CD4-positive, alpha-beta memory T cell (primary cell): Measurements from ENCODE around the gene ZNF620. TPM values are rescaled to one million over a fixed set of nuclear protein-coding genes. Genes with fewer than 3 reads are reported as not detected.

Experiments
- CTCF ChIA-PET: fragments of 350-600 bp; sonication (Branson Sonifier 250); formaldehyde crosslinking; loops from one replicate; lab custom pipeline; 2021; ENCODE audit warnings: inconsistent platforms; ENCODE audit not compliant: partially characterized antibody; lab: Charles Lee
- POLR2A ChIA-PET: fragments of 350-600 bp; sonication (Branson Sonifier 250); formaldehyde crosslinking; loops from one replicate; lab custom pipeline; 2021; ENCODE audit not compliant: partially characterized antibody; lab: Charles Lee
- DNase-seq, 5 donors: peaks; one replicate each; pipeline versions ENCODE4 v3.0.0 to v3.0.0-alpha.2; 2020 to 2022; ENCODE audit warnings: mixed read lengths in 1 of 5
- H3K27ac ChIP-seq: one replicate; pipeline ENCODE4 v1.7.0; 2013; ENCODE audit warnings: low read depth, low read length
- H3K27me3 ChIP-seq: 2 replicates; pipeline ENCODE4 v1.7.0; 2013; ENCODE audit warnings: mild to moderate bottlenecking, low read length, moderate library complexity; ENCODE audit not compliant: insufficient read depth
- H3K36me3 ChIP-seq: 2 replicates; pipeline ENCODE4 v1.7.0; 2013; ENCODE audit warnings: mild to moderate bottlenecking, low read length, moderate library complexity; ENCODE audit not compliant: insufficient read depth
- H3K4me1 ChIP-seq: 2 replicates; pipeline ENCODE4 v1.7.0; 2013; ENCODE audit warnings: mild to moderate bottlenecking, low read length, moderate library complexity; ENCODE audit not compliant: insufficient read depth
- H3K4me3 ChIP-seq, 2 donors: one replicate each; pipeline ENCODE4 v1.7.0; 2013; ENCODE audit warnings: low read length in 2 of 2, mild to moderate bottlenecking in 1 of 2
- H3K9me3 ChIP-seq, 2 donors: one replicate each; pipeline ENCODE4 v1.7.0; 2013; ENCODE audit warnings: low read length in 2 of 2, control low read depth in 1 of 2; ENCODE audit not compliant: control insufficient read depth in 1 of 2
- H3K27ac Mint-ChIP-seq, 7 donors: one replicate each; pipeline ENCODE4 v1.8.0; 2020 to 2021; ENCODE audit warnings: mixed read lengths in 7 of 7, mild to moderate bottlenecking in 6 of 7, inconsistent platforms in 3 of 7, moderate library complexity in 3 of 7
- H3K27me3 Mint-ChIP-seq, 2 donors: one replicate each; pipeline ENCODE4 v1.8.0; 2020 to 2021; ENCODE audit warnings: mixed read lengths in 2 of 2
- H3K36me3 Mint-ChIP-seq, 2 donors: one replicate each; pipeline ENCODE4 v1.8.0; 2020 to 2021; ENCODE audit warnings: mixed read lengths in 2 of 2, inconsistent platforms in 1 of 2, mild to moderate bottlenecking in 1 of 2
- H3K4me1 Mint-ChIP-seq, 4 donors: one replicate each; pipeline ENCODE4 v1.8.0; 2020 to 2021; ENCODE audit warnings: mixed read lengths in 4 of 4, mild to moderate bottlenecking in 1 of 4
- H3K4me3 Mint-ChIP-seq, 8 donors: one replicate each; pipeline ENCODE4 v1.8.0; 2020 to 2021; ENCODE audit warnings: mixed read lengths in 8 of 8, mild to moderate bottlenecking in 7 of 8, moderate library complexity in 6 of 8, inconsistent platforms in 3 of 8
- H3K9me3 Mint-ChIP-seq, 8 donors: one replicate each; pipeline ENCODE4 v1.8.0; 2020 to 2021; ENCODE audit warnings: mixed read lengths in 8 of 8, mild to moderate bottlenecking in 5 of 8, inconsistent platforms in 3 of 8, moderate library complexity in 1 of 8
- intact Hi-C: fragments of 100-400 bp; cut with micrococcal nuclease; formaldehyde crosslinking; loops from one replicate; pipeline ENCODE4 v1.15.1; 2023
- polyA plus RNA-seq, 2 donors: library from polyadenylated mRNA; unstranded; fragments of 300-500 nt; fragmentation: Illumina TruSeq; gene quantifications; one replicate each; pipeline ENCODE4 v1.2.3, GENCODE V29; 2021
- total RNA-seq, 2 experiments: library from RNA; stranded (reverse); gene quantifications; one replicate each; pipeline ENCODE4 v1.2.3, GENCODE V29; 2021

Gene ZNF620
- total and polyA plus RNA-seq, 4 experiments from 2014 or later, result 1.2 to 3.8 (median 3.6) TPM

- H3K27me3 Mint-ChIP-seq, result no peaks in the 10 kb centered on the region
- no peaks in the 10 kb centered on the region for H3K27me3 ChIP-seq
- H3K9me3 Mint-ChIP-seq, result no peaks in the 10 kb centered on the region
- no peak overlapping the region for H3K4me3 Mint-ChIP-seq
- POLR2A ChIA-PET, result interaction anchor here (2.1 kb wide), 1 partner anchor 13 kb away, joined by 4 read pairs; the partner anchor contains the start of gene RPL14
- intact Hi-C loops, result no loop called here
- no peaks in the 10 kb centered on the region for H3K4me1 ChIP-seq
- H3K27ac Mint-ChIP-seq, result no peak overlapping the region
- CTCF ChIA-PET, result no interaction called here
- H3K4me3 ChIP-seq, result no peak overlapping the region
- H3K9me3 ChIP-seq, result no peaks in the 10 kb centered on the region
- peaks cover 0 to 2% (median under 1%) of the 10 kb centered on the region in 4 donors for H3K4me1 Mint-ChIP-seq
- no peak overlapping the region for H3K27ac ChIP-seq
- DNase-seq, result no peak
- H3K36me3 Mint-ChIP-seq, result peaks cover 4 to 7% of the 10 kb centered on the region in 2 donors
- no peaks in the 10 kb centered on the region for H3K36me3 ChIP-seq
Measured at GRCh38 chr3:40470701-40471100, 35.1 kb upstream of the ZNF620 start.

- CTCF ChIA-PET, result interaction anchor here (1.1 to 1.2 kb wide), 3 partner anchors 18 to 49 kb away, joined by 3 to 5 read pairs (median 3); partner anchors contain the start of gene ZNF620
- intact Hi-C loops, result loop anchor here (1.0 to 2.0 kb wide), 4 partner anchors 19 to 48 kb away; partner anchors contain the start of genes RPL14, ZNF620 and ZNF621
- H3K4me1 ChIP-seq, result peaks cover 16% of the 10 kb centered on the region
- peak within 1 kb of the TSS; percentile 68 for H3K27ac ChIP-seq
- no peaks in the 10 kb centered on the region for H3K9me3 ChIP-seq
- POLR2A ChIA-PET, result interaction anchor here (0.8 to 3.0 kb wide), 10 partner anchors 10 to 168 kb away, joined by 3 to 27 read pairs (median 6); partner anchors contain the start of genes EIF1B, RPL14, ZNF620 and ZNF621
- DNase-seq, result peak; percentile 52 to 67 (median 59)
- Mint-ChIP-seq H3K27ac (peak within 1 kb of the TSS; percentile 82 to 98 (median 95)), H3K4me1 (peaks cover 14 to 38% (median 22%) of the 10 kb centered on the region in 4 donors), H3K36me3 (peaks cover 10 to 38% of the 10 kb centered on the region in 2 donors), H3K9me3 (no peaks in the 10 kb centered on the region), H3K27me3 (no peaks in the 10 kb centered on the region), H3K4me3 (peak within 1 kb of the TSS; percentile 91 to 95 (median 94))
- no peaks in the 10 kb centered on the region for H3K36me3 ChIP-seq
- no peaks in the 10 kb centered on the region for H3K27me3 ChIP-seq
- peak within 1 kb of the TSS; percentile 19 to 60 for H3K4me3 ChIP-seq
Measured at GRCh38 chr3:40476478-40477470, 29.1 kb upstream of the ZNF620 start, which contains the start of gene ZNF619. Gene ZNF619, plus strand, starts transcription at chr3:40477122. Its CDS starts 858 bp downstream, at chr3:40477980.

GRCh38 chr3:40477666-40478065, 28.2 kb upstream of the ZNF620 start:
- H3K4me3 ChIP-seq, result peak overlapping the region; percentile 19 to 60
- Mint-ChIP-seq H3K9me3 (no peaks in the 10 kb centered on the region), H3K27ac (peak overlapping the region; percentile 82 to 98 (median 95)), H3K27me3 (no peaks in the 10 kb centered on the region), H3K4me1 (peaks cover 19 to 44% (median 26%) of the 10 kb centered on the region in 4 donors), H3K36me3 (peaks cover 17 to 46% of the 10 kb centered on the region in 2 donors), H3K4me3 (peak overlapping the region; percentile 91 to 95 (median 94))
- H3K27me3 ChIP-seq, result no peaks in the 10 kb centered on the region
- no peak for DNase-seq
- H3K27ac ChIP-seq, result peak overlapping the region; percentile 68
- ChIA-PET POLR2A (interaction anchor here (0.5 to 3.0 kb wide), 11 partner anchors 13 to 47 kb away, joined by 3 to 27 read pairs (median 5); partner anchors contain the start of genes RPL14, ZNF620 and ZNF621), CTCF (interaction anchor here (1.1 to 1.5 kb wide), 4 partner anchors 19 to 48 kb away, joined by 3 to 6 read pairs (median 4); partner anchors contain the start of gene ZNF620)
- intact Hi-C loops, result loop anchor here (1.0 to 2.0 kb wide), 4 partner anchors 20 to 47 kb away; partner anchors contain the start of genes RPL14, ZNF620 and ZNF621
- H3K36me3 ChIP-seq, result no peaks in the 10 kb centered on the region
- no peaks in the 10 kb centered on the region for H3K9me3 ChIP-seq
- peaks cover 19% of the 10 kb centered on the region for H3K4me1 ChIP-seq

- peaks cover 11% of the 10 kb centered on the region for H3K36me3 ChIP-seq
- H3K27me3 ChIP-seq, result no peaks in the 10 kb centered on the region
- no peak for DNase-seq
- Mint-ChIP-seq H3K27me3 (no peaks in the 10 kb centered on the region), H3K4me1 (peaks cover 4 to 12% (median 11%) of the 10 kb centered on the region in 4 donors), H3K27ac (no peak overlapping the region), H3K36me3 (peaks cover 55 to 58% of the 10 kb centered on the region in 2 donors), H3K4me3 (no peak overlapping the region), H3K9me3 (peaks cover 2 to 24% (median 19%) of the 10 kb centered on the region in 8 donors)
- peaks cover 9% of the 10 kb centered on the region for H3K4me1 ChIP-seq
- H3K4me3 ChIP-seq, result no peak overlapping the region
- H3K27ac ChIP-seq, result no peak overlapping the region
- H3K9me3 ChIP-seq, result peaks cover 0 to 8% of the 10 kb centered on the region in 2 donors
- CTCF ChIA-PET, result no interaction called here
- intact Hi-C loops, result no loop called here
- POLR2A ChIA-PET, result interaction anchor here (1.3 kb wide), 1 partner anchor 39 kb away, joined by 3 read pairs; no protein-coding TSS in a partner anchor
Measured at GRCh38 chr3:40487172-40487571, 18.7 kb upstream of the ZNF620 start.

- Histone ChIP-seq H3K9me3 (peaks cover 0 to 8% of the 10 kb centered on the region in 2 donors), H3K27ac (no peak overlapping the region), H3K4me1 (no peaks in the 10 kb centered on the region), H3K4me3 (no peak overlapping the region), H3K36me3 (peaks cover 8% of the 10 kb centered on the region), H3K27me3 (no peaks in the 10 kb centered on the region)
- H3K27me3 Mint-ChIP-seq, result no peaks in the 10 kb centered on the region
- H3K4me3 Mint-ChIP-seq, result no peak overlapping the region
- peaks cover 2 to 24% (median 18%) of the 10 kb centered on the region in 8 donors for H3K9me3 Mint-ChIP-seq
- intact Hi-C loops, result no loop called here
- H3K4me1 Mint-ChIP-seq, result peaks cover 0 to 3% (median 0%) of the 10 kb centered on the region in 4 donors
- no peak overlapping the region for H3K27ac Mint-ChIP-seq
- H3K36me3 Mint-ChIP-seq, result peaks cover 29 to 40% of the 10 kb centered on the region in 2 donors
- POLR2A ChIA-PET, result no interaction called here
- no peak for DNase-seq
- CTCF ChIA-PET, result no interaction called here
Measured at GRCh38 chr3:40490916-40491315, 14.9 kb upstream of the ZNF620 start.

GRCh38 chr3:40494698-40495097, 11.1 kb upstream of the ZNF620 start:
- Mint-ChIP-seq H3K4me1 (no peaks in the 10 kb centered on the region), H3K36me3 (peaks cover 4 to 9% of the 10 kb centered on the region in 2 donors), H3K4me3 (no peak overlapping the region), H3K27me3 (no peaks in the 10 kb centered on the region), H3K27ac (peak overlapping the region in 1 of 7 donors; percentile 72), H3K9me3 (no peaks in the 10 kb centered on the region)
- intact Hi-C loops, result no loop called here
- Histone ChIP-seq H3K4me1 (no peaks in the 10 kb centered on the region), H3K9me3 (no peaks in the 10 kb centered on the region), H3K4me3 (no peak overlapping the region), H3K27me3 (no peaks in the 10 kb centered on the region), H3K36me3 (no peaks in the 10 kb centered on the region), H3K27ac (no peak overlapping the region)
- ChIA-PET CTCF (interaction anchor here (1.4 kb wide), 2 partner anchors 11 to 12 kb away, joined by 4 read pairs; partner anchors contain the start of gene ZNF620), POLR2A (interaction anchor here (1.6 kb wide), 1 partner anchor 17 kb away, joined by 4 read pairs; no protein-coding TSS in a partner anchor)
- DNase-seq, result no peak
